Embryonic facial prominence (tissue), 1 donor: ENCODE measurements around the gene KRTAP5-11.
"Not testable (repeated sequence)": the region's sequence is repeated elsewhere in the genome, so short reads cannot be mapped to it uniquely, and the experiment has no call there.

ENCODE experiments used
- DNase-seq: peaks from one replicate; pipeline ENCODE4 v3.0.0-alpha.2; 2016; ENCODE audit errors: extremely low spot score

The KRTAP5-11 gene

GRCh38 chr11:71582309-71582895 is at the start of gene KRTAP5-11:
Gene KRTAP5-11, minus strand, starts transcription at chr11:71582875. Its CDS starts 38 bp downstream, at chr11:71582837.
- no peak for DNase-seq

GRCh38 chr11:71631551-71631950 is 48.9 kb upstream of the KRTAP5-11 start:
- DNase-seq: not testable (repeated sequence)

- DNase-seq: not testable (repeated sequence)
Measured at GRCh38 chr11:71630071-71630470, 47.4 kb upstream of the KRTAP5-11 start.

DNA sequence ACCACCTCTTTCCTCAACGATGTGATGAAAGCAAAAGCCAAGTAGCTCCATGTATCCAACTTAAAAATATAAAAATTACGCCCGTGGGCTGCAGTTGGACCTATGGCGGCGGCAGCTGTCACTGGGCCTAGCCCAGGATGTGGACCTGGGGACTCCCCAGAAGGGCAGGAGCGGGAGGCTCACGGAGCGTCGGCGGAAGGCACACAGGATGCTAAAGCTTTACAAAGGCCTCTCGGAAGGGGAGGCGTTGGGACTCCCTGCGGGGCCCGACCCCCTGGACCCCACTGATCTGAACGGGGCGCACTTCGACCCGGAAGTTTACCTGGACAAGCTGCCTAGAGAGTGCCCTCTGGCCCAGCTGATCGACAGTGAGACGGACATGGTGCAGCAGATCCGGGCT is 46.3 kb upstream of the KRTAP5-11 start:
- DNase-seq: not testable (repeated sequence)

DNA sequence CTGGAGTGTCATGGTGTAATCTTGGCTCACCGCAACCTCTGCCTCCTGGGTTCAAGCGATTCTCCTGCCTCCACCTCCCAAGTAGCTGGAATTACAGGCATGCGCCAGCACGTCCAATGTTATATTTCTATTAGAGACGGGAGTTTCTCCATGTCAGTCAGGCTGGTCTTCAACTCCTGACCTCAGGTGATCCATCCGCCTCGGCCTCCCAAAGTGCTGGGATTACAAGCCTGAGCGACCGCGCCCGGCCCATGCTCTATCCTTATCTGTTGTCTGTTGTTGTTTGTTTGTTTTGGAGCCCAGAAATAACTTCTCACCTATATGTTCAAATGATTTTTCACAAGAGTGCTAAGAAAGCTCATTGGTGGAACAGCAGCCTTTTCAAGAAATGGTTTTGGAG is 40.6 kb upstream of the KRTAP5-11 start:
- DNase-seq: not testable (repeated sequence)

- not testable (repeated sequence) for DNase-seq
Measured at GRCh38 chr11:71622561-71622960, 39.9 kb upstream of the KRTAP5-11 start.

- DNase-seq: not testable (repeated sequence)
Measured at GRCh38 chr11:71615003-71615402, 32.3 kb upstream of the KRTAP5-11 start.

DNA sequence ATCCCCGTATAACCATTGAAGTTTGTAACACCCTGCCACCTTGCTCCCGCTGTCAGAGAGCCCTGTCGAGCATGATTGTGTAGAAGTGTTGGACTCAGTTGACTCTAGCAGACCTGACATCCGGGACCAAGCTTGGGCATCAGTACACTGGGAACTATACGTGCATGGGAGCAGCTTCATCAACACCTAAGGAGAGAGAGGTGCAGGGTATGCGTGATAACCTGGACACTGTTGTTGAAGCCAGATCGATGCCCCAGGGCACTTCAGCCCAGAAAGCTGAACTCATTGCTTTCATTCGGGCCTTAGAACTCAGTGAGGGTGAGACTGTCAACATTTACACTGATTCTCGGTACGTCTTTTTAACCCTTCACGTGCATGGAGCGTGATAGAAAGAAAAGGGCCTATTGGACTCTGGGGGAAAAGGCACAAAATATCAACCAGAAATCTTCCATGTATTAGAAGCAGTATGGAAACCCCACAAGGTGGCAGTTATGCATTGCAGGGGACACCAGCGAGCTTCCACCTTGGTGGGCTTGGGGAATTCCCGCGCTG is 31.8 kb upstream of the KRTAP5-11 start:
- DNase-seq: not testable (repeated sequence)

DNA sequence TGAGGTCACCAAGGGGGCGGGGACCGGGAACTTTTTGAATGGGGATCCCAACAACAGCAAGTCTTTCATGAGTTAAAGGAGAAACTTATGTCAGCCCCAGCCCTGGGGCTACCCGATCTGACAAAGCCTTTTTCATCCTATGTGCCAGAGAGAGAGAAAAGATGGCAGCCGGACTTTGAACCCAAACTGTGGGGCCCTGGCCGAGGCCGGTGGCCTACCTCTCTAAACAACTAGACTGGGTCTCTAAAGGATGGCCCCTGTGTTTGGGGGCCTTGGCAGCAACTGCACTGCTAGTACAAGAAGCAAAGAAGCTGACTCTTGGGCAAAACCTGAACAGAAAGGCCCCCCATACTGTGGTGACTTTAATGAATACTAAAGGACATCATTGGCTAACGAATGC is 31.3 kb upstream of the KRTAP5-11 start:
- DNase-seq: not testable (repeated sequence)

DNA sequence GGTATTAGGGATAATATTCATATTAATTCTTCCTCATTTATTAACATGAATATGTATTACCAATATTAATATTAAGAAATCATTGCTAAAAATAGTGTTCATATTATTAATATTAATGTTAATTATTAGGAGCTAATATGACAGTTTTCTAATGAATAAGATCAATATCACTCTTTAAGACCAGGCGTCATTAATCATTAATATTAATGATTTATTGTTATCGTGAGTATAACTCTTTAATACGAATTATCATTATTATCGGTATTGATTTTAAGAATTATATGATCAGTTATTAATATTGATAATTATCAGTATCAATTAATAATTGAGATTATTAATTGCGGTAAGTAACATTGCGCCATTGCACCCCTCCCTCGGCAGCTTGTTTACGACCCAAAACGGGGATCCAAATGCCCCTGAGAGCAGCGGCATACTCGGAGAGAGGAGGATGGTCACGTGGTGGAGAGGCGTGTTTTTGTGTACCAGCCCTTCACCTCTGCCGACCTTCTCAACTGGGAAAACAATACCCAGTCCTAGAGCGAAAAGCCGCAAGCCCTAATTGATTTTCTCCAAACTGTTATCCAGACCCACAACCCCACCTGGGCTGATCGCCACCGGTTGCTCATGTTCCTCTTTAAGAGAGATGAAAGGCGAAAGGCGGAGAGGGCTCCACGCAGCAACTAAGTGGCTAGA is 28.7 kb upstream of the KRTAP5-11 start:
- not testable (repeated sequence) for DNase-seq

- not testable (repeated sequence) for DNase-seq
Measured at GRCh38 chr11:71608272-71608671, 25.6 kb upstream of the KRTAP5-11 start.

GRCh38 chr11:71607520-71608216 is 25.0 kb upstream of the KRTAP5-11 start:
- DNase-seq: not testable (repeated sequence)

DNA sequence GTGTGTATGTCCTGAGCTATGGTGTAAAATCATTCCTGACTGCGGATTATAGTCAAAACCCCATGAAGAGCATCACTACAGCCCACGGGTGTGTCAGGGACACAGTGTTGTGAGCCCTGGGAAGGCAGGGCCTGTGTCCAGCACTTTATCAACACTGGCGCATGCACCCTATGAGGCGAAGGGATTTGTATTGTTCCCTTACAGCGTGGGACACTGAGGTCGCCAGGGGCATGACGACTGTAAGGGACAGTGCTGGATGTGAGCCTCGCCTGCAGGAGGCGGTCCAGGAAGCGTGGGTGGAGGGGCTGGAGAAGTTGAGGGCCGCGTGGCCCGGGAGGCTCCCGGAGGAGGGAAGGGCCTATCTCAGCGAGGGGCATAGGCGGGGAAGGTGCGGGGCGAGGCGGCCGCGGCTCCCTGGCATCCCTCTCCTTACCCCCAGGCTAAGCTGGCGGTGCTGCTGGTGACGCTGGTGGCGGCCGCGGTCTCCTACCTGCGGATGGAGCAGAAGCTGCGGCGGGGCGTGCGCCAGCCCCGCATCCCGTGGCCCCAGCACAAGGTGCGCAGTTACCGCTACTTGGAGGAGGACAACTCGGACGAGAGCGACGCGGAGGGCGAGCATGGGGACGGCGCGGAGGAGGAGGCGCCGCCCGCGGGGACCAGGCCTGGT is 24.3 kb upstream of the KRTAP5-11 start:
- DNase-seq: not testable (repeated sequence)

- not testable (repeated sequence) for DNase-seq
Measured at GRCh38 chr11:71604798-71605488, 22.3 kb upstream of the KRTAP5-11 start.

- not testable (repeated sequence) for DNase-seq
Measured at GRCh38 chr11:71603221-71603620, 20.5 kb upstream of the KRTAP5-11 start.

- DNase-seq: not testable (repeated sequence)
Measured at GRCh38 chr11:71589546-71589920, 6.9 kb upstream of the KRTAP5-11 start.

DNA sequence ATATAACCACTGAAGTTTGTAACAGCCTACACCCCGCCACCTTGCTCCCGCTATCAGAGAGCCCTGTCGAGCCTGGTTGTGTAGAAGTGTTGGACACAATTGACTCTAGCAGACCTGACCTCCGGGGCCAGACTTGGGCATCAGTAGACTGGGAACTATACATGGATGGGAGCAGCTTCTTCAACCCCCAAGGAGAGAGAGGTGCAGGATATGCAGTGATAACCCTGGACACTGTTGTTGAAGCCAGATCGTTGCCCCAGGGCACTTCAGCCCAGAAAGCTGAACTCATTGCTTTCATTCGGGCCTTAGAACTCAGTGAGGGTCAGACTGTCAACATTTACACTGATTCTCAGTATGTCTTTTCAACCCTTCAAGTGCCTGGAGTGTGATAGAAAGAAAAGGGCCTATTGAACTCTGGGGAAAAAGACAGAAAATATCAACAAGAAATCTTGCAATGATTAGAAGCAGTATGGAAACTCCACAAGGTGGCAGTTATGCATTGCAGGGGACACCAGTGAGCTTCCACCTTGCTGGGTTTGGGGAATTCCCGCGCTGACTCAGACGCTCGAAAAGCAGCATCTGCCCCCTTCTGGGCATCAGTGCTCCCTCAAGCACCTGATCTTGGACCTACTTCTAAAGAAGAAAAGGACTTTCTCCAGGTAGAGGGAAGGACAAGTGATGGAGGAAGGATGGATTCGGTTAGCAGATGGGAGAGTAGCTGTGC is 6.3 kb upstream of the KRTAP5-11 start:
- not testable (repeated sequence) for DNase-seq

- not testable (repeated sequence) for DNase-seq
Measured at GRCh38 chr11:71588314-71588713, 5.6 kb upstream of the KRTAP5-11 start.

- DNase-seq: not testable (repeated sequence)
Measured at GRCh38 chr11:71585673-71586072, 3.0 kb upstream of the KRTAP5-11 start.

- not testable (repeated sequence) for DNase-seq
Measured at GRCh38 chr11:71582969-71583368, 294 bp upstream of the KRTAP5-11 start.
